Neural progenitor cell (in vitro differentiated cells): ENCODE results near the gene MACROD2. TPM values are rescaled to one million over a fixed set of nuclear protein-coding genes. Genes with fewer than 3 reads are reported as not detected.

ENCODE experiments used
- DNase-seq: peaks from one replicate; pipeline ENCODE4 v3.0.0-alpha.2; 2016; ENCODE audit warnings: low spot score
- H2AFZ ChIP-seq: fragments of 200-600 bp; sonication (generic); replicated peaks from 2 replicates; pipeline ENCODE4 v1.6.1; 2016; ENCODE audit warnings: antibody characterized with exemption
- H3F3A ChIP-seq: fragments of 200-600 bp; sonication (generic); 2 replicates; pipeline ENCODE4 v1.6.1; 2016; ENCODE audit warnings: antibody characterized with exemption, low read depth
- H3K27ac ChIP-seq: fragments of 200-600 bp; sonication (generic); 2 replicates; pipeline ENCODE4 v1.5.1; 2016; ENCODE audit warnings: mild to moderate bottlenecking
- H3K27me3 ChIP-seq: fragments of 200-600 bp; sonication (generic); 2 replicates; pipeline ENCODE4 v1.6.1; 2016; ENCODE audit warnings: mild to moderate bottlenecking, moderate library complexity
- H3K36me3 ChIP-seq: fragments of 200-600 bp; sonication (generic); 2 replicates; pipeline ENCODE4 v1.5.1; 2016
- H3K4me1 ChIP-seq: fragments of 200-600 bp; sonication (generic); 2 replicates; pipeline ENCODE4 v1.6.1; 2016; ENCODE audit warnings: mixed run types
- H3K4me2 ChIP-seq: fragments of 200-600 bp; sonication (generic); 2 replicates; pipeline ENCODE4 v1.6.1; 2016
- H3K4me3 ChIP-seq: fragments of 200-600 bp; sonication (generic); 2 replicates; pipeline ENCODE4 v1.5.1; 2016
- H3K79me2 ChIP-seq: fragments of 200-600 bp; sonication (generic); 2 replicates; pipeline ENCODE4 v1.6.1; 2016; ENCODE audit warnings: low read depth
- H3K9ac ChIP-seq: fragments of 200-600 bp; sonication (generic); 2 replicates; pipeline ENCODE4 v1.6.1; 2016
- H3K9me3 ChIP-seq: fragments of 200-600 bp; sonication (generic); 2 replicates; pipeline ENCODE4 v1.5.1; 2016; ENCODE audit warnings: low read depth
- H4K20me1 ChIP-seq: fragments of 200-600 bp; sonication (generic); 2 replicates; pipeline ENCODE4 v1.6.1; 2016; ENCODE audit warnings: low read depth
- H3K27ac Mint-ChIP-seq: 3 replicates; pipeline ENCODE4 v1.8.0; 2021; ENCODE audit warnings: mixed read lengths
- H3K27me3 Mint-ChIP-seq: 2 replicates; pipeline ENCODE4 v1.8.0; 2022; ENCODE audit warnings: low read depth, mild to moderate bottlenecking, inconsistent platforms, moderate library complexity, mixed read lengths; ENCODE audit not compliant: insufficient read depth
- H3K36me3 Mint-ChIP-seq: 3 replicates; pipeline ENCODE4 v1.8.0; 2021; ENCODE audit warnings: mixed read lengths
- H3K4me1 Mint-ChIP-seq: 3 replicates; pipeline ENCODE4 v1.8.0; 2021; ENCODE audit warnings: mixed read lengths
- H3K4me3 Mint-ChIP-seq: 3 replicates; pipeline ENCODE4 v1.8.0; 2021; ENCODE audit warnings: mild to moderate bottlenecking, moderate library complexity, mixed read lengths
- H3K9me3 Mint-ChIP-seq: 3 replicates; pipeline ENCODE4 v1.8.0; 2020; ENCODE audit warnings: mixed read lengths
- EZH2 ChIP-seq: fragments of 200-600 bp; sonication (generic); IDR thresholded peaks from 2 replicates; pipeline ENCODE4 v1.6.1; 2017; ENCODE audit warnings: antibody characterized with exemption, mild to moderate bottlenecking, moderate library complexity
- EZH2phosphoT487 ChIP-seq: fragments of 200-600 bp; sonication (generic); IDR thresholded peaks from 2 replicates; pipeline ENCODE4 v1.6.1; 2017; ENCODE audit warnings: antibody characterized with exemption
- total RNA-seq: library from RNA; depleted of rRNA; stranded (reverse); fragments of >200 nt; gene quantifications from 2 replicates; pipeline ENCODE4 v1.2.3, GENCODE V29; 2015; ENCODE audit warnings: low replicate concordance
- TF ChIP-seq, protein P1 (sequence below): fragments of 200-600 bp; sonication (generic); IDR thresholded peaks from 2 replicates; pipeline ENCODE4 v1.5.1; 2017; ENCODE audit warnings: antibody characterized with exemption, mild to moderate bottlenecking

MACROD2 gene
- total RNA-seq, 1 donor from 2014 or later: 11.9 TPM

DNA sequence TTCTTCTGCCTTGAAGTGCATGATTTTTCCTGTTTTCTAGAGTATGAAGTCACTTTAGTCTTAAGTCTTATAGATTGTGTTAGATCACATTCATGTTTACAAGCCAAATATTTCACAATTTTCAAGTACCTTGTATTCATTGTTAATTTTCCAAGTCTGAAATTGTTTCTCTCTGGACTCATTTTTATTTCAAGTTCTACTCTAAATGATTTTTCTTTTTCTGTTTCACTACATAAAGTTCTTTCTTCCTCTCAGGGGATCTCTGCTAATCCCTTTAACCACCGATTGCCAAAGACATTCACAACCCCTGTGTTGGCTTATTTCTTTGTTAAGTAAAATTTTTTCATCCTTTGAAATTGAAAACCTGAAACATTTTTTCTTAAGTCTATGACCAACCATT lies 1772.3 kb downstream of the MACROD2 start:
- peaks cover 19% of the 10 kb centered on the region for H3K4me1 Mint-ChIP-seq
- H3K36me3 ChIP-seq: no peaks in the 10 kb centered on the region

DNA sequence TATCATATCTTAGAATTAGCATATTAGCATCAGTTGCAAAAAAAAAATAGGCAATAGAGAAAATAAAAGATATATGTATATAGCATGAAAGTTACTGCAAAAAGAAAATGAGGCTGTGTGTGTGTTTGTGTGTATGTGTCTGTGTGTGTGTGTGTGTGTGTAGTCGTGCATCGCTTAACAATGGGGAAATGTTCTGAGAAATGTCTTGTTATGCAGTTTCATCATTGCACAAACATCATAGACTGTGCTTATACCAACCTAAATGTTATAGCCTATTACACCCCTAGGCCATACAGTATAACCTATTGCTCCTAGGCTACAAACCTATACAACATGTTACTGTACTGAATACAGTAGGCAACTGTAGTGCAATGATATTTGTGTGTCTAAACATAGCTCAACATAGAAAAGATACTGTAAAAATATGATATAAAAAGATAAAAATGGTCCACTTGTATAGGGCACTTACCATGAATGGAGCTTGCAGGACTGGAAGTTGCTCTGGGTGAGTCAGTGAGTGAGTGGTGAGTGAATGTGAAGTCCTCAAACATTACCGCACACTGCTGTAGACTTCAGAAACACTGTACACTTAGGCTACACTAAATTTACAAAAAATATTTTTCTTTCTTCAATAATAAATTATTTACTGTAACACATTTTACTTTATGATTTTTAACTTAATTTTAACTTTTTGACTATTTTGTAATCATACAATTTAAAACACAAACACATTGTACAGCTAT lies 1772.9 kb downstream of the MACROD2 start:
- H3F3A ChIP-seq: no peaks in the 10 kb centered on the region
- no peaks in the 10 kb centered on the region for H3K79me2 ChIP-seq
- H3K4me3 Mint-ChIP-seq: no peak overlapping the region
- H3K9ac ChIP-seq: no peak overlapping the region
- no peak overlapping the region for H3K27ac ChIP-seq
- no peaks in the 10 kb centered on the region for H3K4me1 ChIP-seq
- H3K36me3 Mint-ChIP-seq: no peaks in the 10 kb centered on the region
- H3K4me3 ChIP-seq: no peak overlapping the region
- no peak overlapping the region for H3K4me2 ChIP-seq
- TF ChIP-seq EZH2phosphoT487 (no peak), EZH2 (no peak)
- TF ChIP-seq, protein P1, sequence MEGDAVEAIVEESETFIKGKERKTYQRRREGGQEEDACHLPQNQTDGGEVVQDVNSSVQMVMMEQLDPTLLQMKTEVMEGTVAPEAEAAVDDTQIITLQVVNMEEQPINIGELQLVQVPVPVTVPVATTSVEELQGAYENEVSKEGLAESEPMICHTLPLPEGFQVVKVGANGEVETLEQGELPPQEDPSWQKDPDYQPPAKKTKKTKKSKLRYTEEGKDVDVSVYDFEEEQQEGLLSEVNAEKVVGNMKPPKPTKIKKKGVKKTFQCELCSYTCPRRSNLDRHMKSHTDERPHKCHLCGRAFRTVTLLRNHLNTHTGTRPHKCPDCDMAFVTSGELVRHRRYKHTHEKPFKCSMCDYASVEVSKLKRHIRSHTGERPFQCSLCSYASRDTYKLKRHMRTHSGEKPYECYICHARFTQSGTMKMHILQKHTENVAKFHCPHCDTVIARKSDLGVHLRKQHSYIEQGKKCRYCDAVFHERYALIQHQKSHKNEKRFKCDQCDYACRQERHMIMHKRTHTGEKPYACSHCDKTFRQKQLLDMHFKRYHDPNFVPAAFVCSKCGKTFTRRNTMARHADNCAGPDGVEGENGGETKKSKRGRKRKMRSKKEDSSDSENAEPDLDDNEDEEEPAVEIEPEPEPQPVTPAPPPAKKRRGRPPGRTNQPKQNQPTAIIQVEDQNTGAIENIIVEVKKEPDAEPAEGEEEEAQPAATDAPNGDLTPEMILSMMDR: no peak
- H3K9me3 Mint-ChIP-seq: peaks cover 3% of the 10 kb centered on the region
- no peaks in the 10 kb centered on the region for H3K9me3 ChIP-seq
- H3K4me1 Mint-ChIP-seq: peaks cover 19% of the 10 kb centered on the region
- no peak overlapping the region for H2AFZ ChIP-seq
- no peaks in the 10 kb centered on the region for H3K36me3 ChIP-seq
- no peaks in the 10 kb centered on the region for H4K20me1 ChIP-seq
- no peaks in the 10 kb centered on the region for H3K27me3 ChIP-seq
- H3K27me3 Mint-ChIP-seq: peaks cover 2% of the 10 kb centered on the region
- DNase-seq: no peak
- H3K27ac Mint-ChIP-seq: no peak overlapping the region

More for the DNA sequence above, 1772.3 kb downstream of the MACROD2 start:
- Mint-ChIP-seq H3K36me3 (no peaks in the 10 kb centered on the region), H3K27ac (peak overlapping the region; percentile 40), H3K9me3 (peaks cover 3% of the 10 kb centered on the region), H3K27me3 (peaks cover 4% of the 10 kb centered on the region), H3K4me3 (no peak overlapping the region)
- DNase-seq: no peak
- Histone ChIP-seq H3K27me3 (no peaks in the 10 kb centered on the region), H3F3A (no peaks in the 10 kb centered on the region), H4K20me1 (no peaks in the 10 kb centered on the region), H2AFZ (no peak overlapping the region), H3K9me3 (no peaks in the 10 kb centered on the region), H3K4me2 (no peak overlapping the region), H3K4me1 (no peaks in the 10 kb centered on the region), H3K27ac (no peak overlapping the region), H3K79me2 (no peaks in the 10 kb centered on the region), H3K9ac (no peak overlapping the region), H3K4me3 (no peak overlapping the region)
- no peak for TF ChIP-seq EZH2phosphoT487
- TF ChIP-seq EZH2: no peak
- TF ChIP-seq, protein P1: no peak

DNA sequence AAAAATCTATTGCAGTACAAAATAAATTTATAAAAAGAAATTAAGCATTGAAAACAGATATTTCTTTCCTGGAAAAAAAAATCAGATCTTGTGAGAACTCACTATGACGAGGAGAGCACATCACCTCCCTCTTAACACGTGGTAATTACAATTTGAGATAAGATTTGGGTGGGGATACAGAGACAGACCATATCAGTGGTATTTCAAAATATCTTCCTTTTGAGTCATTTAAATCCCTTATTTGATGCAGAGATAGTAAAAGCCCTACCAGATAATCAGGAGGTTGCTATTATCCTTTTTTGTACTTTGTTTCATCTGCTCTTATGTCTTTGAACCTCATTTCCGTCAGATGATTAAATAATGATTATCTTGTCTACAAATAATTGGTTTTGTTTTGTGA lies 1777.5 kb downstream of the MACROD2 start:
- Histone ChIP-seq H3K36me3 (no peaks in the 10 kb centered on the region), H2AFZ (no peak overlapping the region), H3K9me3 (no peaks in the 10 kb centered on the region), H4K20me1 (no peaks in the 10 kb centered on the region), H3K27me3 (no peaks in the 10 kb centered on the region), H3K4me3 (no peak overlapping the region), H3K27ac (no peak overlapping the region), H3F3A (no peaks in the 10 kb centered on the region), H3K4me1 (no peaks in the 10 kb centered on the region), H3K4me2 (no peak overlapping the region), H3K9ac (no peak overlapping the region), H3K79me2 (no peaks in the 10 kb centered on the region)
- Mint-ChIP-seq H3K9me3 (no peaks in the 10 kb centered on the region), H3K27ac (no peak overlapping the region), H3K27me3 (peaks cover 2% of the 10 kb centered on the region), H3K4me1 (peaks cover 13% of the 10 kb centered on the region), H3K36me3 (no peaks in the 10 kb centered on the region), H3K4me3 (no peak overlapping the region)
- DNase-seq: no peak
- TF ChIP-seq EZH2phosphoT487: no peak
- no peak for TF ChIP-seq EZH2
- TF ChIP-seq, protein P1: no peak
